ENCODE results near the gene HIC1.

HIC1 gene

GRCh38 chr17:2048805-2049204, 6.1 kb upstream of the HIC1 start:
- DNase-seq = no peak

DNA sequence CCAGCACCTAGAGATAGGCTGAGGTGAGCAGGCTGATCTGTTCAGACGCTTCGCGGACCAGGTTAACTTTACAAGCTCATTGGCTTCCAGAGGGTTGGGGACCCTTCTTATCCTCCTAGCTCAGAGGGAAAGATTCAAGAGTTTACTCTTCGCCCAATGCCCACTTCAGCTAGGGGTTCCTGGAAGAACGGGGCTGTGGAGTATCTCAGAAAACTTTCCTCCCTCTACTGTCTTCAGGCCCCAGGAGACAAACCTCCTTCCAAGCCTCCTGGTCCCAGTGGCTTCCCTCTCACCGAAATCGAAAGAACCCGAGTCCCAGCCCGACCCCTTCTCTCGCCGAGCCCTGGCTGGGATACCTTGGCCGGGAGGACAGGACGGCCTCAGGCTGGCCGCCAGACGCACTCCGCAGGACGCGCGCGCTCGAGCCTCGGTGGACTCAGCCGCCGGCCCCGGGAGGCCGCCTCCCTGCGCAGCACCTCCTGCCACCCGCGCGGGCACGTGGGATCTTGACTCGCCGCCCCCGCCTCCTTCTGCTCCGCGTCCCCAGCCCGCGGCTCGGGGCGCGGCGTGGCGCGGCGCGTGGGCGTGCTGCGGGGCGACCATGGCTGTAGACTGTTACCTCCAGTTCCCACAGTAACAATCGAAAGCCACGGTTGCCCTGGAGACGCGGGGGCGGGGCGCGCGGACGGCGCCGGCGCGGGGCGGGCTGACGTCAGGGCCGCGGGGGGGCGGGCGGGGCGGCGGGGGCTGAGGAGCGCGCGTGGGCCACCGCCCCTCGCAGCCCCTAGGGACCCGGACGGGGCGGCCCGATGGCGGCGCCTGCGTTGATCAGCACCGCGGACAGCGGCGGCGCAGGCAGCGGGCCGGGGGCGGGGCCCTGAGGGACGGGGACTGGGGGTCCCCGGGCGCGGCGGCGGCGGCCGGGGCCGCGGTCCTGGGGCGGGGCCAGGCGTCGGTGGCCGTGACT, 5.3 kb upstream of the HIC1 start:
- DNase-seq = peak; percentile 89

- peak; percentile 82 for DNase-seq
Observed at GRCh38 chr17:2050300-2051060, 4.4 kb upstream of the HIC1 start.

- peak; percentile 75 for DNase-seq
Observed at GRCh38 chr17:2051061-2051932, 3.6 kb upstream of the HIC1 start.

- DNase-seq = no peak
Observed at GRCh38 chr17:2051933-2052559, 2.9 kb upstream of the HIC1 start.

DNA sequence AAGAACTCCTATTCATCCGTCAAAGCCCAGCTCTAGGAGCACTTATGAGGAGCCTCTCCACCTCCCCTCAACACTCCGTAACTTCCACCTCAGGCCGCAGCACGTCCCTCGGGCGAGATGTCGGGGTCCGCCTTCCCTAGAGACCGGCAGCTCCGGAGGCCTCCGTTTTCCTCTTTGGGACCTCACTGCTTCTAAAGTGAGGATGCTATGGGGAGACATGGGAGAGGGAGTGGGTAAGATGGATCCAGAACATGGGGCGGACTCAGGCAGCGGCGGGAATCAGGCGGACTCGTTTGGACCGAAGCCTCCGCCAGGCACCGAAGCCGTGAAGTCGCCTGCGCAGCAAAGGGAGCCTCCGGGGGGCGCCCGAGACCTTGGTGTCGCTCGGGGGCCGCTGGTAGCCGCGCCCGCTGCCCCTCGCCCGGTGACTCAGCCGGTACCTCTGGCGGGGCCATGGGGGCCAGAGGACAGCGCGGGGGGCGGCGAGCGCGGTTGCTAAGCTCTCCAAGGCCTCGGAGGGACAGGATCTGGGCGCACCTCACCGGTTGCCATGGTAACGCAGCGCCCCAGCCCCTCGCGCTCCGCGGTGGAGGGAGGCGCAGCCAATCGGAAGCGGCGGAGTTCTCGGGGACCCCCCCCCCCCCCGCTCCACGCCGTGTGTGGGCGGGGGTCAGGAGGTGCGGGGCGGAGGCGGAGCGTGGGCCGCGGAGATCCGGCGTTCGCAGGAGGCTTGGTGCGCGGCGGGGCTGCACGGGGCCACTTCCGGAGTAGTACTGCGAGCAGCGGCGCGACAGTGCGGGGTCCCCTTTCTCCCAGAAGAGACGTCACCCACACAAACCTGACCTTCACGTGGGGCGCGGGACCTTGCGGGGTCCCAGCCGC, 1.3 kb upstream of the HIC1 start:
- peak; percentile 83 for DNase-seq

DNA sequence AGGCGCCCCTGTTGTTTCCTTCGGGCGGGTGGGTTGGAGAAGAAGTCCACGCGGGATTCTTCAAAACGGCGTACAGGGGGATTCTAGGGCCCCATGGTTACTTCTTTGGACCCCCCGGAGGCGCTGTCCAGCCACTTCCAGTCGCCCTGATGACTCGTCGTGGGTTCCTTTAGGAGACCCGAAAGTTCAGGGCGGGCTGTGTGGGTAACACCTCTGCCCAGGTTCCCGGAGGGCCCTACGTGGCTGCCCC, 716 bp upstream of the HIC1 start:
- DNase-seq = no peak

DNA sequence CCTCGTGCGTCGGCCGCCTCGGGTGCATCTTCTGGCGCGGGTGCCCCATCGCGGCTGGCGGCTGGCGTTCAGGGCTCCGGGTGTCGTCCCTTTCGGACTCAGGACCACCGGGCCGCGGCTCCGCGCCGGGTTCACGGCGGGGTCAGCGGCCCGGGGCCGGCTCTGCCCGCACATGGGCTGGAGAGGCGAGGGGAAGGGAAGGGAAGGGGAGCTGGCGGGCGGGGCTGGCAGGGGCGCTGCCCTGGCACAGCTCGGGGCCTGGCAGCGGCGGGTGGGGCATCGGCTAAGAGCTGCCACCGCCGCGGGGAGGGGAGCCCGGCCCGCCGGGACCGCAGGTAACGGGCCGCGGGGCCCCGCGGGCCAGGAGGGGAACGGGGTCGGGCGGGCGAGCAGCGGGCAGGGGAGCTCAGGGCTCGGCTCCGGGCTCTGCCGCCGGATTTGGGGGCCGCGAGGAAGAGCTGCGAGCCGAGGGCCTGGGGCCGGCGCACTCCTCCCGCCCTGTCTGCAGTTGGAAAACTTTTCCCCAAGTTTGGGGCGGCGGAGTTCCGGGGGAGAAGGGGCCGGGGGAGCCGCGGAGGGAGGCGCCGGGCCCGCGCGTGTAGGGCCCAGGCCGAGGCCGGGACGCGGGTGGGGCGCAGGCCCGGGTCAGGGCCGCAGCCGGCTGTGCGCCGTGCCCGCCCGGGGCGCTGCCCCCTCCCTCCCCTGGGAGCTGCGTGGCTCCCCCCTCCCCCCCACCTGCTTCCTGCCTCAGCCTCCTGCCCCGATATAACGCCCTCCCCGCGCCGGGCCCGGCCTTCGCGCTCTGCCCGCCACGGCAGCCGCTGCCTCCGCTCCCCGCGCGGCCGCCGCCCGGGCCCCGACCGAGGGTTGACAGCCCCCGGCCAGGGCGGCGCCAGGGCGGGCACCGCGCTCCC, 646 bp downstream of the HIC1 start:
- no peak for DNase-seq

GRCh38 chr17:2056206-2057174, 1.6 kb downstream of the HIC1 start:
- DNase-seq = peak; percentile 48

GRCh38 chr17:2057175-2057759, 2.4 kb downstream of the HIC1 start:
- DNase-seq = no peak

GRCh38 chr17:2057760-2058585, 3.1 kb downstream of the HIC1 start:
- no peak for DNase-seq

DNA sequence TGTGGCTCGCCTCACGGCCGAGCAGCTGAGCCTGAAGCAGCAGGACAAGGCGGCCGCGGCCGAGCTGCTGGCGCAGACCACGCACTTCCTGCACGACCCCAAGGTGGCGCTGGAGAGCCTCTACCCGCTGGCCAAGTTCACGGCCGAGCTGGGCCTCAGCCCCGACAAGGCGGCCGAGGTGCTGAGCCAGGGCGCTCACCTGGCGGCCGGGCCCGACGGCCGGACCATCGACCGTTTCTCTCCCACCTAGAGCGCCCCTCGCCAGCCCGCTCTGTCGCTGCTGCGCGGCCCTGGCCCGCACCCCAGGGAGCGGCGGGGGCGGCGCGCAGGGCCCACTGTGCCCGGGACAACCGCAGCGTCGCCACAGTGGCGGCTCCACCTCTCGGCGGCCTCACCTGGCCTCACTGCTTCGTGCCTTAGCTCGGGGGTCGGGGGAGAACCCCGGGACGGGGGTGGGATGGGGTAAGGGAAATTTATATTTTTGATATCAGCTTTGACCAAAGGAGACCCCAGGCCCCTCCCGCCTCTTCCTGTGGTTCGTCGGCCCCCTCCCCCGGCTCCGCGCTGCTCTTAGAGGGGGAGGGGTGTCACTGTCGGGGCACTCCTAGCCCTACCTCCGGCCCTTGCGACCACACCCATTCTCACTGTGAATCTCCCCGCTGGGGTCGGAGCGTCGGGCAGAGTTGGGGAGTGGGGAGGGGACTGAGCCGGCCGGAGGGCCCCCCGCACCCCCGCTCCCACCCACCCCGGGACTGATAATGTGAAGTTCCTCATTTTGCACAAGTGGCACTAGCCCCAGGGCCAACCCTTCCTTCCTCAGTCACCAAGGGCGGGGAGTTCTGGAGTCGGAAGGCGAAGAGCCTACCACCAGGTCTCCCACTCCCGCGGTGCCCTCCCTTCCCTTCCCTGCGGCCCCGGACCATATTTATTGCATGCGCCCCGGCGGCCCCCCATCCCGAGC, 4.0 kb downstream of the HIC1 start:
- DNase-seq = peak; percentile 89

- DNase-seq = no peak
Observed at GRCh38 chr17:2059547-2060384, 4.9 kb downstream of the HIC1 start.

GRCh38 chr17:2060385-2060658, 5.4 kb downstream of the HIC1 start:
- no peak for DNase-seq

DNA sequence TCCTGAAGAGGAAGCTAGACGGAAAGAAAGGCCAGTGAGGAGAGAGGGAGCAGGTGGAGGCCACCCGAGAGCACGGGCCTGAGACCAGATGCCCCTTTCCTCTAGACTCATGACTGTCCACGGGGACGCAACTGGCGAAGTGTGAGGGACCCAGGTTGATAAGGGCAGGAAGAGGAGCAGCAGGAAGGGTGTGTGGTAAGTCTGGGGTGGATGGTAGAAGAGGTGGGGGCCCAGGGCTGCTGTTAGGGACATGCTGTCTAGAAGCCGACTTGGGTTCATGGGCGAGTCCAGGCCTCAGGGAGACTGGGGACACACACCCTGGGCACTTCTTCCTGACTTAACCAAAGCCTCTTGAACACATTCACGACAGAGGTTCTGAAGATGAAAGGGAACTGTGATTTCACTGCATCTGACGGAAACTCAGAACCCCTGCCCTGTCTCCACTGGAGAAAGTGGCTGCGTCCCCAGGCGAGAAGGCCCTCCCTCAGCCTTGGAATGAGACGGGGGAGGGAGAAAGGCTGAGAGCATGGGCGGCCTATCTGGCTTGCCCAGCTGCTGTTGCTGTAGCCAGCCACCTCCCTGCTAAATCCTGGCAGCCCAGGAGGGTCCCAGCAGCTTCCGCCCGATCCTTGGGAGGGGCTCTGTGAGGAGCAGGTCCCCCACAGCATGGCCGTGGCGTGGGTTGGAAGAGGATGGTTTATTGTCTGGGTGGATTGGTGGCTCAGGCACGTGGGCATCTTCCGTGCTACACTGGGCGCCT, 6.0 kb downstream of the HIC1 start:
- DNase-seq = no peak
